ENCODE measurements around the gene DNAJC6. TPM values are rescaled to one million over a fixed set of nuclear protein-coding genes. Genes with fewer than 3 reads are reported as not detected.
"Not testable (repeated sequence)": the region's sequence is repeated elsewhere in the genome, so short reads cannot be mapped to it uniquely, and the experiment has no call there.

Gene DNAJC6
- 1 to 10 TPM; 5.4 to 7.5 (median 6.5) TPM for polyA plus RNA-seq (ENCODE audit: insufficient read length in 4 of 4)

DNA sequence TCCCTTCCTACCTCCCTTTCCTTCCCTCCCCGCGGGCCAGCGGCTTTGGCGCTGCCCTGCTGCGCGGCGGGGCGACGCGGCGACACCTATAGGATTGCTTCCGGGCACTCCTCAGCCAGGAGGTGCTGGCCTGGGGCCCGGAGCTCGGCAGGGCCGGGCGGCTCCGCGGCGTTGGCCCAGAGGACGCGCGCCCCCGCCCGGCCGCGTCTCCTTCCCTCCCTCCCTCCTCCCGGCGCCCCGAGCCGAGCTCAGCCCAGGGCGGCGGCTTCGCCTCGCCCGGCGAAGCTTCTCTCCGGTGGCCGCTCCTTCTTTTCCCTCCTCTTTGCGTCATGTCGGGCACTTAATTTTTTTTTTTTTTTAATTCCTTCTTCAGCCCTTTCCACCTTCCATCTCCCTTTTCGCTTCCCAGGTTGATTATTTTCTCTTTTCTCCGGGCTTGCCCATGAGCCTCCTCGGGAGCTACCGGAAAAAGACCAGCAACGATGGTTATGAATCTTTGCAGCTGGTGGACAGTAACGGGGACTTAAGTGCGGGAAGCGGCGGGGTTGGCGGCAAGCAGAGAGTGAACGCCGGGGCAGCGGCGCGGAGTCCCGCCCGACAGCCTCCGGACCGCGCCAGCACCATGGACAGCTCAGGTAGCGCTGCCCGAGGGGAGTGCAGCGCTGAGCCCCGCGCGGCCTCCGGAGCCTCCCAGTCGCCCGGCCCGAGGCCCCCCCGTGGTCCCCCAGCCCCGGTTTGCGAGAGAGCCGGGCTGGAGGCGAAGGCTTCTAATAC lies at the start of gene DNAJC6:
Gene DNAJC6 (plus strand): TSS at position 240 of the 774 bp plus-strand sequence. CDS start 203 bp downstream, at position 443.
- peak; percentile 70 to 84 (median 74) for DNase-seq (ENCODE audit: low read depth in 4 of 4, low spot score in 3 of 4)

DNA sequence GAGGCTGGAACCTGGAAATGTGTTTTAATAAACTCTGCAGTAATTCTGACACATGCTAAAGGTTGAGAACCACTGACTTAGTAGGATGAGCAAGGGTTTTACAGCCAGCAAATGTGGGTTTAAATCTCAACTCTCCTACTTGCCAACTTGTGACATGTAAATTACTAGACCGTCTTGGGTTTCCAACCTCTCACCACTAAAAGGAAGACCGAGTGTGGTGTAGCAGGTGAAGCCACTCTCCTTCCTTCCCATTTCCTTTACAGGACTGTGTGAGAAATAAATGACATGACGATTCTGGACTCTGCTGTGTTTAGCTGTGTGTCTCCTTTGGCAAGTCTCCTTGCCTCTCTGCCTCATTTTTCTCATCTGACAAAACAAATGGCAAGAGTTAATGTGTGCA lies 49.5 kb upstream of the DNAJC6 start:
- no peak for DNase-seq (ENCODE audit: low read depth in 4 of 4, low spot score in 3 of 4)

DNA sequence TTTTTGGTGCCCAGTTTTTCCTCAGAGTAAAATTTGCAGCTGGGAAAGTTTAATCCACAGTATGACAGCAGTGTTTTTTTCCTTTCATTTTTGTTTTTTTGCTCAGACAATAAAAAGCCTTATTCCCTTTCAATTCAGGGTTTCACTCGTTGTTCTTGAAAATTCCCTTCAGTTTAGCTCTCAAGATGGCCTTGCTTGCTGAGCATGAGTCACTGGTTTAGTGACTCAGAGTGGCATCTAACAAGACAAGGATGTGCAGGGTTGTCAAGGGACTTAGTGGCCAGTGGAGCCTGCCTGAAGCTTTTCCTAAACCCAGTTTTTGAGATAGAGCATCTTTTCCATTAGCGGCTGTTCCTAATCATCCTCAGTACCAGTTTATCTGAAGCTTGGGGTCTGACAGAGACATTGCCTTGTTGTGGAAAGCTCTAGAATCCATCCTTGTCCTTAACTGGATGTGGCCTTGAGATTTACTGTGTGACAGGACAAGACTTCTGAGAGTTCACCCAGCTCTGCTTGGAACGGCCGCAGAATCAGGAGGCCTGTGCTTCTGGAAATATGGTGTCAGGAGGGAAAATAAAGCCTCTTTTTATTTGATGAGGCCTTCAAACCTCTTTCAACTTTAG lies 48.4 kb upstream of the DNAJC6 start:
- DNase-seq (ENCODE audit: low read depth in 4 of 4, low spot score in 3 of 4), result no peak

DNA sequence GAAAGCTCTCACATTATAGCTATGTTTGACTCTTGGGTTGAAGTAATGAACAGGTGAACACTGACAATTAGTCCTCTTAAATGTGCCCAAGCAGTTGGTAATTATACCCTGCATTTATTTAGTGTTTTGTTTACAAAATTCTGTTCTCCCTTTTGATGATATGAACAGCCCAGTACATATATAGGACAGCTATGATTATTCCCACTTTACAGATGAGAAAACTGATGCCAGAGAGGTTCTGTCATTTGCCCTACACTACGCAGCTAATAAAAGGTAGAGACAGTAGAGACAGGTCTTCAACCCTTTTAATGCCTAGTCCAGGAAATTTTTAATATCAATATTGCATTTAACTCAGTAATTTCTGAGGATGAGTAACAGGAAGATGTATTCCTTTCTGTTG lies 46.1 kb upstream of the DNAJC6 start:
- no peak for DNase-seq (ENCODE audit: low read depth in 4 of 4, low spot score in 3 of 4)

DNA sequence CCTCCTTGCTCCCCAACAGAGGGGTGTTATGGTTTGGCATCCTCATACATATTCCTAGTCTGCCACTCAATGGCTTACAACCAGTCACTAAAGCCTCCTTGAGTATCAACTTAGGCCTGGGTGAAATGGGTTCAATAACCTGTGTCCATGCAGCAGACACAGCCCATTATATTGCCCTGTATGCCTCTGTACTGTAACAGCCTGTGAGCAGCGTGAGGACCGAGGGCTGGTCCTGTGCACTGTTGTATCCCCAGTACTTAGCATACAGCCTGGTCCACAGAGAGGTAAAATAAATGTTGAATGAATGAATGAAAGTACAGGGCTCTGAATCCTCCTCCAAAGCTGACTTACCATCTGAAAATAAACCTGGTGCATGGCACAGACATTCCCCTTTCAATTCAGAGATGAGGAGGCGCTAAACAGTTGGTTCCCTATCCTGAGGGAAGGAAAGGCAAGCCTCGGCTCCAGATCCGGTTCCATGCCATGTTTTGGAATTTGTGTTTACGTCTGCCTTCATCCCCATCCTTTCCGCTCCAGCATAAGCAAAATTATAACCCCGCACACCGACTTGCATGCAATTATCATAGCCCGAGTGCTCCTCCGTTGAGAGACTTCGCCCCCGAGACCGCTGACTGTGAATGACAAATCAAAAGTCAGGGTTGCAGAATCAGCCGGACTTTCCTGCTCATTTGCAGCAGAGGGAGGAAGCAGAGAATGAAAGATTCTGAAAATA lies 45.0 kb upstream of the DNAJC6 start:
- no peak for DNase-seq (ENCODE audit: low read depth in 4 of 4, low spot score in 3 of 4)

DNA sequence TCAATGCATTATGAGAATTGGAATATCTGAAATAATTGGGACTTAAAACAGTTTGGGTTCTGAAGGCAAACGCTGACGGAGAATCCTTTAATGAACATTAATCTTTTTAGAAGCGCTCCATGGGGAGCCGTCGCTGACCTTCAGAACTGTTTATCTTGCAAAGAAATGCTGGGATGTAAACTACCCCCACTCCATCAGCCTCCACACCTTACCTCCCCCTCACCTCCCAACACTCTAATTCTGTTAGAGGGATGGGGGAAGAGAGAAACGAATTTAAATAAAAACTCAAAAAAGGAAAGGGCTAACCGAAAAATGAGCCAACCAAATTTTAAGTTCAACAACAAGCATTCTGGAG lies 44.1 kb upstream of the DNAJC6 start:
- DNase-seq (ENCODE audit: low read depth in 4 of 4, low spot score in 3 of 4), result no peak

DNA sequence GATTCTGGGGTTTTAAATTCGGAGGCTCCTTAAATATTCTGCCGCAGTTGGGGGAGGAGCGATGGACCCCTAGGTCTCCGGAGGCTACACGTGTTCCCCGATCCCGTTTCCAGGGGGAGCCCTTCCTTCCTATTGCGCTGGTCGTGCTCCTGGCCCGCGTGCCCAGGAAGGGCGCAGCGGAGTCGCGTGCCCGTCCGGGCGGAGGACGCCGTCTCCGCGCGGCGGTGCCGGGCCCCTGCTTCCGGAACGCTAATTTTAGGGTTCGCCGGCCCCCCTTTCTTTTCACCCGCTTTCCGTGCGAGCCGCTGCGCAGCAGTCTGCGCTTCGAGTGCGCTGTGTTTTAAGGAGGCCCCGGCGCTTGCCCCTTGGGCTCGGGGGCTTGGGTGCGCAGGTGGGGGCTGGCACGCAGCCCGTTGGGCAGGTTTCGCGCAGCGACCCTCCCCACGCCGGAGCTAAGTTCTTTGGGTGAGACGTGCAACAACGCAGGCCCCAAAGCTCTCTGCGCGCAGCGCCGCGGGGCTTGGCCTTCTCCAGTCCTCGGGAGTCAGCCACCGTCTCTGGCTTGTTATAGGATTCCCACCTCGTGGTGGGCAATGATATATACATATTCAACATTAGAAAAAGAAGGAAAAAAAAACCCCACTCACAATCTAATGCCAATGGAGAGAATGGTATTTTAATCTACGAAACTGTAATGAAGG lies 43.5 kb upstream of the DNAJC6 start:
- no peak for DNase-seq (ENCODE audit: low read depth in 4 of 4, low spot score in 3 of 4)

DNA sequence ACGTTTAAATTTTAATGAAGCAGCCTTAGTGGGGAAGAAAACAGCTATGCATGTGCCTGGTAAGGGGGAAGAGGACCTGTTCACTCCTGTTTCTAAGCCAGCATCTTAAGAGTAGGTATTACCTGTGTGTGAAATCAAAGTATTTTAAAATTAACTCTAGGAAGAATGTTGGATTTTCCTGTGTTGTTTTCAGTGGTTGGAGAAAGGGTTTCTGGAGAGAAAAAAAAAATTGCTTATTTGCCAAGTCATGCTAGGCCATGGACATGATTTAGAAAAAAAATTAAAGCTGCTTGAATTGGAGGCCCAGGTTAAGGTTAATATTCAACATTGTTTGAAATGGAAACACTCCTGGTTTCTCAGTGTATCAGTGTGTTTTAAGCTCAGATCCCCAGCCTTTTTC lies 42.9 kb upstream of the DNAJC6 start:
- DNase-seq (ENCODE audit: low read depth in 4 of 4, low spot score in 3 of 4), result no peak

DNA sequence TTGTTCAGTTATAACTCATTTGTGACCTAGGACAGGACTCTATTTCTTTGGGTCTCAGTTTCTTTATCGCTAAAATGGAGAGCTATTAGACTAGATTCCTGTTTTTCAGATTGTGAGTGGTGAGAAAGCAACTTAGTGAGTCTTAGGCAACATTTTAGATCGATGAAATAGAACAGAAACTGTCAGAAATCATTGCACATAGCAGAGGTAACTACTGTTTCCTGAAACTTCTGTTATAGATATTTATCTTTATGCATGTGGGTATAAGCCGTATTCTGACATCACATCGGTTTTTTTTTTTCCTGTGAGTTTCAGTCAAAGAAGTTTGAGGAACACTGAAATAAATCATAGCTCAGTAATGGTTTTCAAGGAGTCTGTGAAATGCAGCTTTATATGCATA lies 42.1 kb upstream of the DNAJC6 start:
- DNase-seq (ENCODE audit: low read depth in 4 of 4, low spot score in 3 of 4), result no peak

DNA sequence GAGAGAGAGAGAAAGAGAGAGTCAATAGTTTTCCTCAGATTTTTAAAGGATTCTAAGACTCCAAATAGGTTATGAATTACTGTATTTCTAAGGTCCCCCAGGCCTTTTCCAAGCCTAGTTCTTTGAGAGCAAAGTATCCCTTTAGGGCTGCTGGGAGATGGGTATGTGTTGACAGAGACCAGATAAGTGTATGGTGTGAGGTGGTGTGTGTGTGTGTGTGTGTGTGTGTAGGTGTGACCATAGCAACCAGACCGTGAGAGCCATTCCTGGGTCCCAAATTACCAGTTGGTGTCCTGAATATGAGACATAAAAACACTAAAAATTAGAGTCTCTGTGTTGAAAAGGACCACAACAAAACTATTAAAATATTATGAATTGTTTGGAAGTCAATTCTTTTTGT lies 41.7 kb upstream of the DNAJC6 start:
- DNase-seq (ENCODE audit: low read depth in 4 of 4, low spot score in 3 of 4), result no peak

DNA sequence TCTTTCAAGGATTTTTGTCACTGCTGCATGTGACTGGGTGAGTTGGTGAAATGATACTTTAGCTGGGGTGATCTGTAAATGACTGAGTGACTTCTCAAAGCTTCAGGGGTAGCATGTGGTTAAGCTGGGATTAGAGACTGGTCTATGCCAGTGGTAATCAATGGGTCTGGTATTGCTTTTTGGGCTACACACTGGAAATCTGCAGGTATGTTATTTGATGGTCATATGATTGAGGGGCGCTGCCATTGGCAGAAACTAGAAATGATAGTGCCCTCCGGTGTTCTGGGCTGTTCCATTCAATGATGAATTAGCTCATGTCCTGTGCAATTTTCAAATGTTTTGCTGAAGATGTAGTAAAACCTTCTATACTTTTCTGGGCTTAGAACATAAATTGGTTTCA lies 39.7 kb upstream of the DNAJC6 start:
- DNase-seq (ENCODE audit: low read depth in 4 of 4, low spot score in 3 of 4), result no peak

DNA sequence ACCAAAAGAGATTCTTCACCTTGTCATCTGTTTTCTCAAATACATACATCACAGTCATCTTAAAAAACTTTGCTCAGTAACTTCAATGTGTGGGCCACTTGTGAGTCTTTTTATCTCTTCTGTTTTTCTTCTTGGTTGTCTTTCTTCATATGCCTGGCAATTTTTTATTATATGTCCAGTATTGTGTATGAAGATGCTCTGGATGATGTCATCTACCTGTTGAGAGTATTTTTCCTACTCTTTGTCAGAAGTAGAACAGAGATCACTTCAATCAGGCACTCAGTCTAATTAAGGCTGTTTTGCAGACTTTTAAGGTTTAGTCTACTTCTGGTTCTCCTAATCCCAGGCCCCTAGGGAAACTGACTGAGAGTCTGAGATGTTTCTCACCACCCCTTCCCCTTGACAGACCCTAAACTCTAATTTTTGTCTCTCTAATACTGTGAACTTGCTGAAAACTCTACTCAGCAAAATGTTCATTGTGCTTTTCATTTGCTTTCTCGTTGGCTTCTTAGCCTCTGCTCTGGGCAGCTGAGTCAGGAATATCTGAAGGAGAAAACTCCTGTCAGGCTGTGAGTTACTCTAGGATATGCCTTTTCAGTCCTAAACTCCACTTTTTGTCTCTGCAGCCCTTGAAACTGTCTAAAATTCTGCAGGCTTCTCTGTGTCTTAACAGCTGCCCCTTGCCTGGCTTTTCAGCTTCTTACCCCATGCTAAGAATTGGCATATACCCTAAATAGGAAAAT lies 33.0 kb upstream of the DNAJC6 start:
- no peak for DNase-seq (ENCODE audit: low read depth in 4 of 4, low spot score in 3 of 4)

DNA sequence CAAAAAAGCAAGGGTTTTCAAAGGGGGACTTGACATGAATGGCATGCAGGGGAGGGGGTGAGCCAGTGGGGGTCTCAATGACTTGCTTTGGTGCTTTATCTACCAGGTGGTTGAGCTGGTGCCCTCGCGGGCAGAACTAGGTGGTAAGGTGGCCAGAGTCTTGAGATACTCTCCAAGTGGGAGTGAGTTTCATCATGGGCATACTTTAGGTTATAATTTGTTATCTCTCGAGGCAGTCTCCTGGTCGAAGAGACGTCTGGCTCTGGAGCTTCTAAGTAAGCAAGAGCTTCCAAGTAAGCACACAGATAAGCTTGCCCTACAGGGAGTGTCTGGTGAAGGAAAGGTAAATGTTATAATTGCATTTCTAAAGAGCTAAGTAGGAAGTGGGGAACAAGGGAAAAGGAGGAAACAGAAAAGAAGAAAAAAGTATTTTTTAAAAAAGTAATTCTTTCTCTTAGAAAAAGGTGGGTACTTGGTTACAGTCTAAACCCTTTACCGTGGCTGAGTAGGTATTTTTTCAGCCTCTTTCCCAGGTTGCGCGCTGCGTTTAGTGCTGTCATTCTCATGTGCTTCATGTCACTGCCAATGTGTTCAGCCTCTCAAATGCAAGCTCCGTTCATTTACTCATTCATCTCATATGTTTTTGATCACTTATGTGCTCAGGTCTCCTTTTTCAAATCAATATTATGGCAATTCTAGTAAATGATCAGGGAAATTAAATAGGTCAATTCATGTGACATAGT lies 31.6 kb upstream of the DNAJC6 start:
- no peak for DNase-seq (ENCODE audit: low read depth in 4 of 4, low spot score in 3 of 4)

DNA sequence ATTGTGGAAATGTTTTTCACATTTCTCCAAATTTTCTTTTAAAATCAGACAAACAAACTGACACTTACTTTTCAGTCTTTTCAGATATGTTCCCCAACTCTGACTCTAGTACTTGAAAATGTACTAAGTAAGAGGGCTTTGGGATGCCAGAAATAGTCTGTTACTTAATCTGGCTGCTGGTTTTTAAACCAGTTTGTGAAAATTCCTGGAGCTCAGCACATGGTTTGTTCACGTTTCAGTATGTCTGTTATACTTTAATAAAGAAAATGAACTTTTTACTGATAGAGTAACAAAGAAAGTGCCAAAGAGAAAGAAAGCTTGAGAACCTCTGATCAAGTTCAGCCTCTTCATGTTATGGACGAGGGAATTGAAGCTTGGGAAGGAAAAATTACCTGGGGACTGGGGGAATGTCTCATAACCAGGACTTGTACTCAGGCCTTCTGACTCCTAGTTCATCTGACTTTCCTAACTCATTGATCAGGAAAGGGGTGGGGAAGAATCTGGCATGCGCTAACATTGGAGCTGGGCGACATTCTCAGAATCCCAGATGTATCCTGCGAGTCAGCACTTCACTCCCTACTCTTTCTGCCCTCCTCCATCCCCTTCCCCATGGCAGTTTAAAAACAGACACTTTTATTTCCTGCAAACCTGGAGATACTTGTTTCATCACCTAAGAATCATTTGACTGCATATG lies 30.8 kb upstream of the DNAJC6 start:
- no peak for DNase-seq (ENCODE audit: low read depth in 4 of 4, low spot score in 3 of 4)

DNA sequence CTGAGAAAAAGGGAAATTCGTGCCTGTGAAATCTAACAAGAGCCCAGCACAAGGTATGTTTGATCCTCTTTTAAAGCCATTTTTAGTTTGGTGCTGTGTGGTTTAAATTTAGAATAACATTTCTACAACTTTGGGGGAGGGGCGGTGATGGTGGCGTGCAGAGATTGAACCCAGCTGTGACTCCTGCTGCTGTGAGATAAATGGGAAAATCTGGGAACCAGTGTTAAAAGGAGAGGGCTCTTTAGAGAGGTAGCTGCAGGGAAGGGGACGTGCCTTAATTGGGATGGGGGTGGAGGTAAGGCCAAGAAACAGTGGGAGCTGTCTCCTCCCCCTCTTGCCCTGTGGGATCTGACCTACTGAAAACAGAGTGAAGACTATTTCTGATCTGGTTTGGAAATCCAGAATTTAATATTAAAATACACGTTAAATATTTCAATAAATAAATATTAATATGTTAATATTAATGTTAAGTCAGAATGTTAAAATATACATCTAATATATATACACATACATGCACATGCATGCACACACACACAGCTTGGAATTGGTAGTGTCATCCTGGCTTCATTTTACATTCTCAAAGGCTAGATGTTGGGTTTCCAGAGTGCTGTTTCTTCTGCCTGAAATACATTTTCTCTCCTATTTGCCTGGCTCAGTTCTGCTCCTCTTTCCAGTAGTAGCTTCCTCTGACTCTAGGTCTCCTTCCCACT lies 30.1 kb upstream of the DNAJC6 start:
- DNase-seq (ENCODE audit: low read depth in 4 of 4, low spot score in 3 of 4), result no peak

DNA sequence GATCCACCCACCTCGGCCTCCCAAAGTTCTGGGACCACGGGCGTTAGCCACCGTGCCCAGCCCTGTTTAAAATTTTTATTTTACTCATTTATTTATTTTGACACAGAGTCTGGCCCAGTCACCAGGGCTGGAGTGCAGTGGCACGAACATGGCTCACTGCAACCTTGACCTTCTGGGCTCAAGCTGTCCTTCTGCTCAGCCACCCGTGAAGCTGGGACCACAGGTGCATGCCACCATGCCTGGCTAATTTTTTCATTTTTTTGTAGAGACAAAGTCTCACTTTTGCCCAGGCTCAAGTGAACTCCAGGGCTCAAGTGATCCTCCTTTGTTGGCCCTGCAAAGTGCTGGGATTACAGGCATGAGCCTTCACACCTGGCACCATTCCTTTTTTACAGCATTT lies 27.5 kb upstream of the DNAJC6 start:
- no peak for DNase-seq (ENCODE audit: low read depth in 4 of 4, low spot score in 3 of 4)

DNA sequence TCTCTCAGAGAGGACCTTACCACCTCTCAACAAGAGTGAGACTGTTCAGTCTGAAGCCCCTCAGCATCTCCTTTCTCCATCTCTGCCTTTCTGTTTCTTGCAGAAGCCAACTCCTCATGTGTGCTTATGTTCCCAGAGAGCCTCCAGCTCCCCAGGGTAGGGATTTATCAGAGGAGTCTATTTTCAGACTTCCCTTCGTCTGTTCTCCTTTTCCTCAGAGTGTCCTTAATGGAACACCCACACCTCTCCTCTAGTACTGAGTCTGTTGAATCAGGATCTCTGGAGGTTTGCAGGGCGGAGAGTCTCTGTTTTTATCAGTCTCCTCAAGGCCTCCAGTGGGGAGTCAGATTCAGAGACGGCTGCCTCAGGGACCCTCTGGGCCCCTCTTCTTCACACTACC lies 25.1 kb upstream of the DNAJC6 start:
- no peak for DNase-seq (ENCODE audit: low read depth in 4 of 4, low spot score in 3 of 4)

DNA sequence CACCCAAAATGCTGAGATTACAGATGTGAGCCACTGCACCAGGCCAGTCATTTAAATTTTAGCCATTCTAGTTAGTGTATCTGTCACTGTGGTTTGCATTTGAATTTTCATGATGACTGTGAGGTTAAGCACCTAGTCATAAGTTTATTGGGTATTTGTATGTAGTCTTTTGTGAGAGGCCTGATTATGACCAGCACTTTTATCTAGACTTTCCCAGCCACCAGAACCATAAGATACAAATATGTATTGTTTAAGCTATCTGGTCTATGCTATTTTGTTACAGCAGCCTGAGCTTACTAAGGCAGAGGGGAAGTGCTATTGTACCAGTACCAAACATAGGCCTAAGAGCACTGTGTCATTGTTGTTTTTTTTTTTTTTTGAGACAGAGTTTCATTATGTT lies 19.9 kb upstream of the DNAJC6 start:
- DNase-seq (ENCODE audit: low read depth in 4 of 4, low spot score in 3 of 4), result no peak

DNA sequence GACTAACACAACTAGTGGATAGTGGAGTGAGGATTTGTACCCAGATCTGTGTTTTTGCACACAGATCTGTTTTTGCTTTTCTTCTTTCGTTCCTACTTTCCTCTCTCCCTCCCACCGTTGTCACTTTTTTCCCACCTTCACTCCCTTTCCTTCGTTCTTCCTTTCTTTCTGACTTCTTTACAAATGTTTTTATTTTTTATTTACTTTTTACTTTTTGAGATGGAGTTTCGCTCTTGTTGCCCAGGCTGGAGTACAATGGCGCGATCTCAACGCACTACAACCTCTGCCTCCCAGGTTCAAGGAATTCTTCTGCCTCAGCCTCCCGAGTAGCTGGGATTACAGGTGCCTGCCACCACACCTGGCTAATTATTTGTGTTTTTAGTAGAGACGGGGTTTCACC lies 17.5 kb upstream of the DNAJC6 start:
- DNase-seq (ENCODE audit: low read depth in 4 of 4, low spot score in 3 of 4), result not testable (repeated sequence)
